GM18498 (cell line): ENCODE results near the gene PCSK6.
"Not testable (repeated sequence)": the region's sequence is repeated elsewhere in the genome, so short reads cannot be mapped to it uniquely, and the experiment has no call there.

Experiments used
- ATAC-seq: cut with Tn5 transposase; IDR thresholded peaks from one replicate; pipeline ENCODE4 v1.9.1; 2021; ENCODE audit warnings: mild to moderate bottlenecking, moderate library complexity; ENCODE audit not compliant: unreplicated experiment

The PCSK6 gene

GRCh38 chr15:101407439-101407838 is 82.1 kb downstream of the PCSK6 start:
- peak; percentile 96 for ATAC-seq

GRCh38 chr15:101406526-101407195 is 82.8 kb downstream of the PCSK6 start:
- no peak for ATAC-seq

GRCh38 chr15:101406036-101406435 is 83.5 kb downstream of the PCSK6 start:
- ATAC-seq = no peak

GRCh38 chr15:101404245-101404644 is 85.3 kb downstream of the PCSK6 start:
- ATAC-seq = no peak

GRCh38 chr15:101402883-101403282 is 86.6 kb downstream of the PCSK6 start:
- not testable (repeated sequence) for ATAC-seq

- ATAC-seq = no peak
Measured at GRCh38 chr15:101401286-101401685, 88.2 kb downstream of the PCSK6 start.

GRCh38 chr15:101399431-101399830 is 90.1 kb downstream of the PCSK6 start:
- ATAC-seq = no peak

GRCh38 chr15:101398247-101398646 is 91.3 kb downstream of the PCSK6 start:
- ATAC-seq = no peak

GRCh38 chr15:101397521-101398003 is 91.9 kb downstream of the PCSK6 start:
- ATAC-seq = no peak

- no peak for ATAC-seq
Measured at GRCh38 chr15:101396484-101397261, 92.8 kb downstream of the PCSK6 start.

- ATAC-seq = no peak
Measured at GRCh38 chr15:101394654-101395053, 94.9 kb downstream of the PCSK6 start.

GRCh38 chr15:101394056-101394630 is 95.4 kb downstream of the PCSK6 start:
- ATAC-seq = no peak

GRCh38 chr15:101393172-101393571 is 96.3 kb downstream of the PCSK6 start:
- ATAC-seq = no peak

- peak; percentile 75 for ATAC-seq
Measured at GRCh38 chr15:101391981-101392640, 97.4 kb downstream of the PCSK6 start.

- no peak for ATAC-seq
Measured at GRCh38 chr15:101391431-101391830, 98.1 kb downstream of the PCSK6 start.

GRCh38 chr15:101390462-101390861 is 99.0 kb downstream of the PCSK6 start:
- ATAC-seq = no peak

GRCh38 chr15:101390060-101390459 is 99.4 kb downstream of the PCSK6 start:
- no peak for ATAC-seq

- no peak for ATAC-seq
Measured at GRCh38 chr15:101389362-101389761, 100.1 kb downstream of the PCSK6 start.

- no peak for ATAC-seq
Measured at GRCh38 chr15:101388046-101388445, 101.5 kb downstream of the PCSK6 start.

GRCh38 chr15:101387574-101387973 is 101.9 kb downstream of the PCSK6 start:
- no peak for ATAC-seq

- ATAC-seq = no peak
Measured at GRCh38 chr15:101386967-101387366, 102.5 kb downstream of the PCSK6 start.
